ENCODE data around the gene AKAP5.

- TF ChIP-seq EZH2 (IDR thresholded peaks at IDR 0.05; ENCODE audit: insufficient read depth, poor library complexity, severe bottlenecking) (no peak), EZH2phosphoT487 (IDR thresholded peaks at IDR 0.05; ENCODE audit: insufficient read depth, low read depth) (no peak)
These were observed 30.0 kb downstream of the AKAP5 start for GRCh38 chr14:64495252-64495651.
